Right lobe of liver (tissue), 6 donors: ENCODE results near the gene XDH. TPM values are rescaled to one million over a fixed set of nuclear protein-coding genes. Genes with fewer than 3 reads are reported as not detected.

Experiments
- ATAC-seq, 4 donors: fragments of 200-7000 bp; cut with Tn5 transposase; one replicate each; pipeline ENCODE4 v1.9.1; 2020; ENCODE audit warnings: mild to moderate bottlenecking in 4 of 4, moderate library complexity in 4 of 4
- DNase-seq, 3 donors: peaks; one replicate each; pipeline ENCODE4 v3.0.0-alpha.2; 2020
- H3K27ac ChIP-seq, 3 donors: fragments of 200-600 bp; one replicate each; pipeline ENCODE4 v1.8.0; 2022
- H3K27me3 ChIP-seq, 2 donors: fragments of 200-600 bp; one replicate each; pipeline ENCODE4 v1.8.0; 2022
- H3K36me3 ChIP-seq, 4 donors: fragments of 200-600 bp; sonication (generic) in 1 of 4; one replicate each; pipeline versions ENCODE4 v1.5.1 to v1.8.0; 2017 to 2022; ENCODE audit warnings: control low read depth in 1 of 4
- H3K4me1 ChIP-seq, 4 donors: fragments of 200-600 bp; sonication (generic) in 1 of 4; one replicate each; pipeline versions ENCODE4 v1.5.1 to v1.8.0; 2017 to 2022; ENCODE audit warnings: control low read depth in 1 of 4
- H3K4me3 ChIP-seq, 3 donors: fragments of 200-600 bp; one replicate each; pipeline ENCODE4 v1.8.0; 2022
- H3K9me3 ChIP-seq, 4 donors: fragments of 200-600 bp; sonication (generic) in 1 of 4; one replicate each; pipeline versions ENCODE4 v1.5.1 to v1.8.0; 2017 to 2022; ENCODE audit warnings: control low read depth in 1 of 4
- CTCF ChIP-seq, 4 donors: fragments of 200-600 bp in 3 of 4; fragments of 450-650 bp in 1 of 4; IDR thresholded peaks; one replicate each; pipeline versions ENCODE4 v1.5.1 to v1.8.0; 2016 to 2022; ENCODE audit warnings: antibody characterized with exemption in 4 of 4, mild to moderate bottlenecking in 2 of 4
- POLR2A ChIP-seq: fragments of 450-650 bp; IDR thresholded peaks from one replicate; pipeline ENCODE4 v1.6.1; 2017; ENCODE audit warnings: antibody characterized with exemption, mild to moderate bottlenecking
- WGBS: methylation state at CpG from one replicate; pipeline ENCODE4 v1.1.6; 2018; ENCODE audit warnings: low coverage, low lambda C conversion rate; ENCODE audit not compliant: insufficient coverage; ENCODE audit errors: missing lambda C conversion rate; 5-methylcytosine and 5-hydroxymethylcytosine counted together
- intact Hi-C, 2 donors: fragments of 100-400 bp; cut with DNase I; formaldehyde crosslinking; loops; one replicate each; pipeline versions ENCODE4 v1.11.2 to v1.14.1; 2022
- total RNA-seq, 6 experiments: library from RNA; depleted of rRNA in 2 of 6; stranded (reverse); fragments of >200 nt in 2 of 6; fragmentation: NEBNext Ultra II Directional in 3 of 6; extraction: Animal tissue kit (Norgen Biotek cat#: 25700) in 3 of 6; gene quantifications; one replicate each; pipeline versions ENCODE4 v1.1.0 to v1.2.4, GENCODE V29; 2016 to 2023
- donor health status: DM: no; HTN: yes; CAD: no.
- donor health status: DM: no; HTN: no; CAD: no.
- donor health status: DM: no; HTN: no; CAD: no.
- donor health status: DM: no; HTN: yes; CAD: no.
- donor health status: DM: no; HTN: yes; CAD: no.

Gene XDH
- total RNA-seq, 6 experiments from 2014 or later = 26.7 to 62.0 (median 37.8) TPM

- H3K36me3 ChIP-seq = no peaks in the 10 kb centered on the region
- no peak overlapping the region for H3K27ac ChIP-seq
- ATAC-seq (no peak), DNase-seq (no peak)
- H3K4me3 ChIP-seq = no peak overlapping the region
- peaks cover 0 to 19% (median 0%) of the 10 kb centered on the region in 4 donors for H3K4me1 ChIP-seq
- H3K9me3 ChIP-seq = no peaks in the 10 kb centered on the region
- intact Hi-C loops = no loop called here
- no peaks in the 10 kb centered on the region for H3K27me3 ChIP-seq
- TF ChIP-seq POLR2A (no peak), CTCF (IDR thresholded peaks at IDR 0.05) (no peak)
Observed at GRCh38 chr2:31419386-31419785, 4.8 kb upstream of the XDH start.

GRCh38 chr2:31415421-31415820, 879 bp upstream of the XDH start:
- 36% methylated on average over 2 of the region's 2 CpGs for WGBS
- intact Hi-C loops = no loop called here
- H3K4me3 ChIP-seq = no peak overlapping the region
- peak overlapping the region in 2 of 3 donors; percentile 56 to 65 for H3K27ac ChIP-seq
- H3K9me3 ChIP-seq = no peaks in the 10 kb centered on the region
- no peaks in the 10 kb centered on the region for H3K36me3 ChIP-seq
- DNase-seq = no peak
- H3K27me3 ChIP-seq = no peaks in the 10 kb centered on the region
- peaks cover 0 to 34% (median 5%) of the 10 kb centered on the region in 4 donors for H3K4me1 ChIP-seq
- TF ChIP-seq CTCF (IDR thresholded peaks at IDR 0.05) (no peak), POLR2A (no peak)
- ATAC-seq = no peak

GRCh38 chr2:31413862-31414550, 536 bp downstream of the XDH start:
- intact Hi-C loops = no loop called here
- 27% methylated on average over 5 of the region's 5 CpGs for WGBS
- ATAC-seq (peak; percentile 50 to 70 (median 62)), DNase-seq (no peak)
- H3K27ac ChIP-seq = peak overlapping the region; percentile 31 to 78 (median 61)
- no peaks in the 10 kb centered on the region for H3K27me3 ChIP-seq
- no peaks in the 10 kb centered on the region for H3K9me3 ChIP-seq
- peaks cover 0 to 34% (median 5%) of the 10 kb centered on the region in 4 donors for H3K4me1 ChIP-seq
- H3K36me3 ChIP-seq = no peaks in the 10 kb centered on the region
- H3K4me3 ChIP-seq = peak overlapping the region; percentile 30 to 59 (median 47)
- TF ChIP-seq POLR2A = no peak
- TF ChIP-seq CTCF (IDR thresholded peaks at IDR 0.05) = peak in 3 of 4 donors; percentile 18 to 39 (median 37)

GRCh38 chr2:31413025-31413424, 1.5 kb downstream of the XDH start:
- DNase-seq = no peak
- no peaks in the 10 kb centered on the region for H3K9me3 ChIP-seq
- H3K27me3 ChIP-seq = no peaks in the 10 kb centered on the region
- H3K27ac ChIP-seq = peak overlapping the region in 1 of 3 donors; percentile 39
- no peak for TF ChIP-seq POLR2A
- intact Hi-C loops = no loop called here
- no peak for ATAC-seq
- no peaks in the 10 kb centered on the region for H3K36me3 ChIP-seq
- H3K4me1 ChIP-seq = peaks cover 0 to 34% (median 5%) of the 10 kb centered on the region in 4 donors
- WGBS = 26% methylated on average over 1 of the region's 1 CpG
- H3K4me3 ChIP-seq = peak overlapping the region in 2 of 3 donors; percentile 47 to 59

GRCh38 chr2:31411771-31412170, 2.8 kb downstream of the XDH start:
- DNase-seq = no peak
- 75% methylated on average over 2 of the region's 2 CpGs for WGBS
- intact Hi-C loops = no loop called here
- no peak overlapping the region for H3K4me3 ChIP-seq
- no peaks in the 10 kb centered on the region for H3K36me3 ChIP-seq
- no peaks in the 10 kb centered on the region for H3K27me3 ChIP-seq
- TF ChIP-seq POLR2A (no peak), CTCF (IDR thresholded peaks at IDR 0.05) (no peak)
- no peak overlapping the region for H3K27ac ChIP-seq
- no peaks in the 10 kb centered on the region for H3K9me3 ChIP-seq
- no peak for ATAC-seq
- peaks cover 0 to 41% (median 7%) of the 10 kb centered on the region in 4 donors for H3K4me1 ChIP-seq
